Endodermal cell (in vitro differentiated cells): ENCODE results near the gene PITPNM1. TPM values are rescaled to one million over a fixed set of nuclear protein-coding genes. Genes with fewer than 3 reads are reported as not detected.

Experiments
- DNase-seq: peaks from one replicate; pipeline ENCODE4 v3.0.0-alpha.2; 2017
- H3K27ac ChIP-seq: 2 replicates; pipeline ENCODE4 v1.5.1; 2013; ENCODE audit warnings: mild to moderate bottlenecking, low read depth, low read length, moderate library complexity
- H3K27me3 ChIP-seq: 2 replicates; pipeline ENCODE4 v1.6.1; 2013; ENCODE audit warnings: mild to moderate bottlenecking, low read length, moderate library complexity; ENCODE audit not compliant: insufficient read depth, control insufficient read depth, poor library complexity, severe bottlenecking
- H3K36me3 ChIP-seq: 2 replicates; pipeline ENCODE4 v1.7.0; 2013; ENCODE audit warnings: mild to moderate bottlenecking, low read length, moderate library complexity; ENCODE audit not compliant: control insufficient read depth, insufficient read depth
- H3K4me1 ChIP-seq: one replicate; pipeline ENCODE4 v1.7.0; 2013; ENCODE audit warnings: low read length; ENCODE audit not compliant: control insufficient read depth, insufficient read depth
- H3K4me3 ChIP-seq: 2 replicates; pipeline ENCODE4 v1.5.1; 2013; ENCODE audit warnings: mild to moderate bottlenecking, low read length, moderate library complexity
- H3K9ac ChIP-seq: 2 replicates; pipeline ENCODE4 v1.6.1; 2013; ENCODE audit warnings: mild to moderate bottlenecking, low read length, moderate library complexity; ENCODE audit not compliant: poor library complexity, severe bottlenecking; ENCODE audit errors: extremely low read depth
- H3K9me3 ChIP-seq: 2 replicates; pipeline ENCODE4 v1.6.1; 2013; ENCODE audit warnings: mild to moderate bottlenecking, low read length, moderate library complexity; ENCODE audit not compliant: control insufficient read depth
- H3K27ac Mint-ChIP-seq: 2 replicates; pipeline ENCODE4 v1.8.0; 2020; ENCODE audit warnings: mixed read lengths
- H3K27me3 Mint-ChIP-seq: 2 replicates; pipeline ENCODE4 v1.8.0; 2021; ENCODE audit warnings: mild to moderate bottlenecking, mixed read lengths; ENCODE audit not compliant: insufficient read depth
- H3K36me3 Mint-ChIP-seq: 2 replicates; pipeline ENCODE4 v1.8.0; 2020; ENCODE audit warnings: low read depth, mixed read lengths
- H3K4me1 Mint-ChIP-seq: 2 replicates; pipeline ENCODE4 v1.8.0; 2020; ENCODE audit warnings: mixed read lengths
- H3K4me3 Mint-ChIP-seq: 2 replicates; pipeline ENCODE4 v1.8.0; 2020; ENCODE audit warnings: mild to moderate bottlenecking, moderate library complexity, mixed read lengths
- H3K9me3 Mint-ChIP-seq: 2 replicates; pipeline ENCODE4 v1.8.0; 2020; ENCODE audit warnings: mild to moderate bottlenecking, mixed read lengths
- WGBS, 2 experiments: methylation state at CpG; one replicate each; pipeline versions ENCODE4 v1.1.5 to v1.1.7; 2013; ENCODE audit warnings: missing lambda C conversion rate in 2 of 2, mixed read lengths in 1 of 2; ENCODE audit not compliant: insufficient coverage in 1 of 2, insufficient read length in 1 of 2; 5-methylcytosine and 5-hydroxymethylcytosine counted together
- total RNA-seq, 2 donors: library from RNA; stranded (reverse); fragmentation: NEBNext Ultra II Directional in 1 of 2; extraction: Animal tissue kit (Norgen Biotek cat#: 25700) in 1 of 2; gene quantifications; 2 replicates in 1 of 2; 3 replicates in 1 of 2; pipeline ENCODE4 v1.2.1, GENCODE V29; 2021
- TF ChIP-seq, protein P1 (sequence below): fragments of 200-600 bp; sonication (generic); conservative IDR thresholded peaks from 2 replicates; pipeline ENCODE4 v1.5.0; 2021; ENCODE audit warnings: antibody characterized with exemption, mild to moderate bottlenecking

The PITPNM1 gene
- total RNA-seq, 2 donors from 2014 or later = 94.6 to 104 TPM

DNA sequence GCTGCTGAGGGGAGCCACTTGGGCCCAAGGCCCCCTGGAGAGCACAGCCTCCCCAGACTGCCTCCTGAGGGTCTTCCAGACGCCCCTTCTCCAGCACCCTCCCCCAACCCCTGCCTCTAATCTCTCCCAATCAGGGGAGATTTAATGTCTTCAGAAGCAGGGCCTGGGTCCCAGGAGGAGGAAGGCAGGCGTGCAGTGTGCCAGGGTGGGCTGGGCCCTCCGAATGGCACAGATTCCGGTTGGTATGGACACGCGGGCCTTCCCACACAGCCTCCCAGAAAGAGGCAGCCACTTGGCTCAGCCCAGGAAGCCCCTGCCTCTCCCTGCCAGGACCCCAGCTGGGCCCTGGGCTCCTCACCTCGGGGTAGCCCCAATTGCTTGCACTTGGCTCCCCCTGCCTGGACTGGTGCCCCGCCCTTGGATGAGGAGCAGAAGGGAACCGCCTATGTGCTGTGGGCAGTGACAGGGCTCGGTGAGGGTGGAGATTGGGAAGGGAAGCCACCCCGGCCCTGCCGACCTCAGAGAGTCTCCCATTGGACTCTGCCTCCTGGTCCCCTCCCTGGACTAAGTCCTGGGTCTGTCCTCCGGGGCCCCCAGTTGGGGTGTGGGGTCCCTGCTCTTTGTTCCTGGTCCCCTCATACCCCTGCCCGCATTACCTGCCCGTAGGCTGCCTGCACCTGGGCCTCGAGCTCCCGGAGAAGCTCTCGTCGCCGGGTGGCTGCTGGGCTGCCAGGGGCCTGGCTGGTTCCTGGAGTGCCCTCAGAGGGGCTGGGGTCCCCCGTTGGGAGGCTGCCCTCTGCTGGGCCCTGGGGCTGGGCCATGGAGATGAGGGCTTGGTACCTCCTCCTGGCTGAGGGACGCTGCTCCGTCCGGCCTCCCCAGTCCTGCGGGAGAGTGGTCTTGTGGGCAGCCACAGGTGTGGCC lies 18.7 kb upstream of the PITPNM1 start:
- H3K27me3 Mint-ChIP-seq = peaks cover 11% of the 10 kb centered on the region
- H3K9ac ChIP-seq = no peak overlapping the region
- TF ChIP-seq, protein P1, sequence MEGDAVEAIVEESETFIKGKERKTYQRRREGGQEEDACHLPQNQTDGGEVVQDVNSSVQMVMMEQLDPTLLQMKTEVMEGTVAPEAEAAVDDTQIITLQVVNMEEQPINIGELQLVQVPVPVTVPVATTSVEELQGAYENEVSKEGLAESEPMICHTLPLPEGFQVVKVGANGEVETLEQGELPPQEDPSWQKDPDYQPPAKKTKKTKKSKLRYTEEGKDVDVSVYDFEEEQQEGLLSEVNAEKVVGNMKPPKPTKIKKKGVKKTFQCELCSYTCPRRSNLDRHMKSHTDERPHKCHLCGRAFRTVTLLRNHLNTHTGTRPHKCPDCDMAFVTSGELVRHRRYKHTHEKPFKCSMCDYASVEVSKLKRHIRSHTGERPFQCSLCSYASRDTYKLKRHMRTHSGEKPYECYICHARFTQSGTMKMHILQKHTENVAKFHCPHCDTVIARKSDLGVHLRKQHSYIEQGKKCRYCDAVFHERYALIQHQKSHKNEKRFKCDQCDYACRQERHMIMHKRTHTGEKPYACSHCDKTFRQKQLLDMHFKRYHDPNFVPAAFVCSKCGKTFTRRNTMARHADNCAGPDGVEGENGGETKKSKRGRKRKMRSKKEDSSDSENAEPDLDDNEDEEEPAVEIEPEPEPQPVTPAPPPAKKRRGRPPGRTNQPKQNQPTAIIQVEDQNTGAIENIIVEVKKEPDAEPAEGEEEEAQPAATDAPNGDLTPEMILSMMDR = no peak
- no peaks in the 10 kb centered on the region for H3K36me3 ChIP-seq
- no peaks in the 10 kb centered on the region for H3K4me1 ChIP-seq
- no peak for DNase-seq
- H3K4me3 ChIP-seq = no peak overlapping the region
- H3K36me3 Mint-ChIP-seq = no peaks in the 10 kb centered on the region
- peaks cover 7% of the 10 kb centered on the region for H3K9me3 Mint-ChIP-seq
- H3K4me1 Mint-ChIP-seq = no peaks in the 10 kb centered on the region
- H3K4me3 Mint-ChIP-seq = no peak overlapping the region
- H3K9me3 ChIP-seq = no peaks in the 10 kb centered on the region
- no peak overlapping the region for H3K27ac ChIP-seq
- no peaks in the 10 kb centered on the region for H3K27me3 ChIP-seq
- 91 to 97% methylated on average over 17 to 25 of the region's 25 CpGs for WGBS, 2 experiments
- no peak overlapping the region for H3K27ac Mint-ChIP-seq

DNA sequence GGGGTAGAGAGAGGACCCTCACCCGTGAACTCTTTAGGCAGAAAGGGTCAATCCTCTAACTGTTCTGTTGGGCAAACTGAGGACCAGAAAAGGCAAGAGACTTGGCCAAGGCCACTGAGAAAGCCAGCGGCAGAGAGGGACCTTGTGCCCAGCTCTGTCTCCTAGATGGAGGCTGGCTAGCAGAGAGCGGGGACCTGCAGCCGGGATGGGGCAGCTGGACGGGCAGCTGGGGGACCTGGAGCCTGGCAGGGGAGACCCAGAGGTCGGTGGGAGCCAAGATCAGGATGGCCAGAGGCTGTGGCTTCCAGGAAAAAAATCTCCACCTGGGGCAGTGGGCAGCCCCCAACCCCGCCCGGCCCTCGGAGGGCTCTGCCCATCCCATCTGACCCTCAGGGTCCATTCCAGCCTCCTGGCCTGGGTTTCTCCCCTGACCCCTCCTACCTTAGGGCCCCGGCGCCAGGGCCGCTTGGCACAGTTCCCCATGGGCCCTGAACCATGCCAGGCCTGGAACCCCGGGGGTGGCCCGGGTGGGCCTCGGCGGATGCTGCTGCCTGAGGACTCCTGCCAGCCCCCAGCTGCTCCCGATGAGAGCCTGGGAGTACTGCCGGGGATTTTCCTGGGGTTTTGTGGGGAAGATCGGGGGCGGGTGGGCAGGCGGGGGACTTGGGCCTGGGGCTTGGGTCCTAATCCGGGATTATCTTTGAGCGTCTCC lies 17.8 kb upstream of the PITPNM1 start, which contains the start of gene CABP2:
CABP2 (minus strand) TSS at position 603 of the 712 bp plus-strand sequence; CDS start at position 483, 120 bp downstream.
- no peaks in the 10 kb centered on the region for H3K36me3 ChIP-seq
- no peaks in the 10 kb centered on the region for H3K4me1 ChIP-seq
- H3K9me3 ChIP-seq = no peaks in the 10 kb centered on the region
- H3K4me3 ChIP-seq = no peak within 1 kb of the TSS
- H3K9me3 Mint-ChIP-seq = peaks cover 5% of the 10 kb centered on the region
- H3K4me3 Mint-ChIP-seq = no peak within 1 kb of the TSS
- H3K36me3 Mint-ChIP-seq = no peaks in the 10 kb centered on the region
- H3K27ac Mint-ChIP-seq = no peak within 1 kb of the TSS
- peaks cover 13% of the 10 kb centered on the region for H3K27me3 Mint-ChIP-seq
- 89 to 100% methylated on average over 7 to 23 of the region's 23 CpGs for WGBS, 2 experiments
- H3K9ac ChIP-seq = no peak within 1 kb of the TSS
- H3K4me1 Mint-ChIP-seq = no peaks in the 10 kb centered on the region
- H3K27me3 ChIP-seq = no peaks in the 10 kb centered on the region
- TF ChIP-seq, protein P1 = no peak
- H3K27ac ChIP-seq = no peak within 1 kb of the TSS
- no peak for DNase-seq

DNA sequence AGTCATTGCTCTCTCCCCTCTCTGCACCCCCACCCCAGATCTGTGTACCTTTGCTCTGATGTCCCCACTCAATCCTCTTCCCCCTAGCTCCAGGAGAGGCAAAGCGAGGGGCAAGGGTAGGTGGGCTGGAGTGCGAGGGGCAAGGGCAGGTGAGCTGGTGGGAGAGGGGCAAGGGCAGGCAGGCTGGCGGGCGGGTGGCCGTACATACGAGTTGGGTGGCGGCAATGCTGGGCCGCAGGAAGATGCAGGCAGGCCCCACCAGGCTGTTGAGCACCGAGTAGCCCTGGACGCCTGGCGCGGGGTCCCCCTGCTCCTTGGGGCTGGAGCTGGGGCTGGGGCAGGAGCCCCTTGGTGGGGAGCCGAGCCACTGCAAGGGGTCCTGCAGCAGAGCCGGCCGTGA lies 17.2 kb upstream of the PITPNM1 start:
- no peaks in the 10 kb centered on the region for H3K4me1 ChIP-seq
- no peak overlapping the region for H3K9ac ChIP-seq
- H3K27me3 Mint-ChIP-seq = peaks cover 10% of the 10 kb centered on the region
- no peaks in the 10 kb centered on the region for H3K4me1 Mint-ChIP-seq
- H3K9me3 Mint-ChIP-seq = peaks cover 3% of the 10 kb centered on the region
- H3K36me3 ChIP-seq = no peaks in the 10 kb centered on the region
- H3K27me3 ChIP-seq = no peaks in the 10 kb centered on the region
- no peak overlapping the region for H3K27ac Mint-ChIP-seq
- no peak for DNase-seq
- no peaks in the 10 kb centered on the region for H3K36me3 Mint-ChIP-seq
- no peak overlapping the region for H3K27ac ChIP-seq
- TF ChIP-seq, protein P1 = no peak
- H3K4me3 Mint-ChIP-seq = no peak overlapping the region
- H3K9me3 ChIP-seq = no peaks in the 10 kb centered on the region
- no peak overlapping the region for H3K4me3 ChIP-seq
- WGBS, 2 experiments = 85 to 96% methylated on average over 10 to 14 of the region's 15 CpGs
